ENCODE data around the gene TTC28.

The TTC28 gene

GRCh38 chr22:27995801-27996528 is 683.7 kb downstream of the TTC28 start:
- DNase-seq = no peak

DNA sequence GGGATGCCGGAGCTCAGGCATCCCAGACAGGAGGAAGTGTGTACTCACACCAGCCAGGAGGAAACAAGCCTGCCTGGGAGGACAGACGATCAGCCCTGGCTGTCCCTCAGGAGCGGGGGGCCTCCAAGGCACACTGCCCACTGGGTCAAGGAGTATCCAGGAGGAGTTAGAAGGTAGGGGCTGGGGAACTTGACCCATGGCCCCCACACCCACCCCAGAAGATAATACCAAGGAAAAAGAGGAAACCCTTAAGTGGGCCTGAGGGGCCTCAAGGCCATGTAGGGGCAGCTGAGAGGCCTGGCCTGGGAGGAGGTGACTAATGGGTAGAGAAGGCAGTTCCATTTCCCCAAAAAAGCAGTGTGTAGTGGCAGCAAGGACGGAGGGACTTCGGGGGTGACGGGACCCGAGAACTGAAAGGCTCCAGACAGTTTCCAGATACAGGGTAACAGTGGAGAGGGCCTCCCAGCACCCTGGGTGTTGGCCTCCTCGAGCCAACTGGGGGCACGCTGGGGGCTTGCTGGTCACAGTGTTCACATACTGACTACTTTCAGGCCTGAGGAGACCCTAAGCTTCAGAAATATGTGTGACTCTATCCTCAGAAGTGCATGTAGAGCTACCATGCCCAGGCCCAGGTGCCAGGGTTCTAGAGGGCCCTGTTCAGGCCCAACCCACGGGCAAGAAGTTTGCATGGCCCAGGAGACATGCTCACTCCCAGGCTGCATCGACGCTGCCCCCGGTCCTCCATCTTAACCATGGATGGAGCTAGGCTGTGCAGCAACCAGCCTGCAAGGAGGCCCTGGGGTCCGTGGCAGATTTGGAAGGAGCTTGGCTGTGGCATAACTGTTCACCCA is 684.9 kb downstream of the TTC28 start:
- DNase-seq = no peak

- no peak for DNase-seq
These were observed 685.8 kb downstream of the TTC28 start for GRCh38 chr22:27993774-27994350.

DNA sequence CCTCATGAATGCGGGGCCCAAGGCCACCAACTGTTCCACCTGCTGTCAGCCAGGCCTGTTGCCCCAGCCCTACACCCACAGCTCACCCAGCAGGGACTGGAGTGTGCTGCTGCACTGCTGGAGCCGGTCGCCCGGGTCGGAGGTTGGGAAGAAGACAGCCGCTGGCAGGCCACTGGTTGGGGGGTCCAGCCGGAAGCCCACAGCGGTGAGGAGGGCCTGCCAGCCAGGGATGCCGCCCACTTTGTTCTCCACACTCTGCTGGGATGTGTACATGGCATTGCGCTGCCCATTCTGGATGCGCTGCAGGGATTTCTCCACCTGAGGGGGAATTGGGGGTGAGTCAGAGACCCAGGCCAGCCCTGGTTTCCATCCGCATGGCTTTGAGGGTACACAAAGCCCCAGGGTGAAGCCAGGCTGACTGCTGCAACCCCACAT is 686.4 kb downstream of the TTC28 start:
- DNase-seq = no peak

DNA sequence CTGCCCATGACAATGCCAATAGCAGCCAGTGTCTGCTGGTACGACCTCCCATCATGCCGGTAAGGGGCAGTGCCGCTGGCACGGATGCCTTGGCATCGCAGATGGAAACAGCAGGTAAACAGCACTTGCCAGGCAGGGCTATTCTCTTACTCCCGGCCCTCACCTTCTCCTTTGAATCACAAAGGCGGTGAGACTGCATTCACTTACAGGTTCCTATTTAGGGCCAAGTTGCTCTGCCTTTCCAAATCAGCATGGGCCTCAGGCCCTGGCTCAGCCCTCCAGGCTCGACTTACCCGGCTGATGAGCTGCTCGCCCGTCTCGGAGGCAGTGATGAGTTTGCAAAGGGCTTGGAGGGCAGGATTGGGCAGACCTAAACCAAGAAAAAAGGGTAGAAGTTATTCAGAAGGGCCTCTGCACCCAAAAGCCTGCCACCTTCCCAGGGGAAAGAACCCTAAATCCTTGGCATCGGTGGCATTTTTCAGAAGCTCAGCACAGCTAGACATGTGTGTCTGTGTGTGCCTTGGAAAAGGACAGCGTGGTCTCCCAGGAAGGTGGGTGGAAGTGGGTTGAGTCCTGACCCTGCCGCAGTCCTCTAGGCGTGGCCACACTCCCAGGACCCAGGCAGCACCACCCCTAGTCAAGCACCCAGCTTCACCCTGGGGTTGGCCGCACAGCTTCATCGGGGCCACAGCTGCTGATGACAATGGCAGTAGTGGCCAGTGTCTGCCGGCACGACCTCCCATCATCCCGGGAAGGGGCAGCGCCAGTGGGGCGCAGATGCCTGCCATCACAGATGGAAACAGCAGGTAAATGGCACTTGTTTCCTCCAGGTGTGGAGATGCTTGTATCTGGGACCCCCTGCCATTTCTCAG is 687.1 kb downstream of the TTC28 start:
- no peak for DNase-seq

GRCh38 chr22:27991586-27992293 is 687.9 kb downstream of the TTC28 start:
- DNase-seq = no peak

DNA sequence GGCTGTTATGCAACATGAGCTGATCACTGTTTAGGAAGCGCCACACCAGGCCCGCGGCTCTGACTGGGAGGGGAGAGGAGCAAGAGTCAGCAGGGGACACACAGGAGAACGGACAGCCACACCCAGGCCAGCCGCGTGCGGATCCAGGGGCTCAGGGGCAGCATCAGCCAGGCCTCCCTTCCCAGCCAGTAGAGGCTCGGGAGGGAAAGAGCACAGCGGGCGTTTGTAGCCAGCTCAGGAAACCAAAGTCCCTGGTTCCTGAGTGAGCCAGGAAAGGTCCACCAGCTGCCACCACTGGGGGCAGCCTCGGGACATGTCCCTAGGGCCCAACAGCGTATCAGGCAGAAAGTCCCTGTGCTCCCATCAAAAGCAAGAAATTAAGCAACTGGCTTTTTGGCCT is 688.8 kb downstream of the TTC28 start:
- no peak for DNase-seq

DNA sequence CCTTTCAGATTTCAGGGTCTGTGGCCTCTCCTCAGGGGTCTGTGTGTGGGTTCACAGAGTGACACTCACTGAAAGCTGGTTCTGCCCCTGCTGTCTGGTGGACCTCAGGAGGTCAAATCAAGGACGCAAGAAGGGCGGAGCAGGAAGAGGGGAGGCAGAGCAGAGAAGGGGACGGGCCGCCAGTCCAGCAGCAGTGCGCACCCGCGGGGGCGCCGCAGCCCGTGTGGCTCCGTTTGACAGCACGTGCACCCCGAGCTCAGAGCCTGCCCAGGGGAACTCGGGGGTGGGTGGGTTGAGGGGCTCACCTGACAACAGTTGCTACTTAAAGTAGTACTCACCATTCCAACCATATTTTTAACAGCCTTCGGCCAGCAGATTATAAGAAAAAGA is 689.2 kb downstream of the TTC28 start:
- DNase-seq = no peak

GRCh38 chr22:27989758-27990450 is 689.7 kb downstream of the TTC28 start:
- no peak for DNase-seq

DNA sequence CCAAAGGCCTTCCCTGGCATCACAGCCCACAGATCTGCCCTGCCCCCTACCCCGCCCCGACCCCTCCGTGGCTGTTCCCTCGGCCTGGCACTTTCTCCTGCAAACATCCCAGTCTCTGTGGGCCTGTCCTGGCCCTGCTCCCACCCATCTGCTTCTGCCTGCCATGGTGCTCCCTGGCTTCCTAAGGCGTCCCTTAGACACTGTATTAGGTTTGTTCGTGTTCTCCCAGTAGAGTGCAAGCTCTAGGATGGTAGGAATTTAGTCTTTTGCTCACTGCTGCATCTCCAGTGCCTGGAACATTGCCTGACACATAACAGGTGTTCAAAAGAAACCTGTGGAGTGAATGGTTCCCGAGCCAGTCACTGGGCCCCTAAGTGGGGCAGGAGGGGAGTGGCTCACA is 690.9 kb downstream of the TTC28 start:
- DNase-seq = no peak

GRCh38 chr22:27987557-27987956 is 692.1 kb downstream of the TTC28 start:
- no peak for DNase-seq

DNA sequence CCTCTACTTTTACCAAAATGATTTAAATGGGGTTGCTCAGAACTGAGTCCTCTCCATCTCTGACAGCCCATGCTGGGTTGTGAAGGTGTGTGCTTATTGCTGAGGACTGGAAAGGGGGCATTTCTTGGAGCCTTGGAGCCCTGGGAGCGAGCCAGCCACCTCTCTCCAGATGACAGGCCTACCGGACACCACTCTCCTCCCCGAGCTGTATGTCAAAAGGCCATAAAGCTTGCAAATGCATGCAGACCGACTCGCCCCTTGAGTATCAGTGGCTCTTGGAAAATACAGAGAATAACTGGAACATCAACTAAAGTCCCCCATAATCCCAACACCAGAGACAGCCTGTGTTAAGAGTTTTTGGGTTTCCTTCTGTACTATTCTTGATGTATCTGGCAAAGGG is 692.7 kb downstream of the TTC28 start:
- DNase-seq = no peak

- no peak for DNase-seq
These were observed 693.2 kb downstream of the TTC28 start for GRCh38 chr22:27986459-27986858.

DNA sequence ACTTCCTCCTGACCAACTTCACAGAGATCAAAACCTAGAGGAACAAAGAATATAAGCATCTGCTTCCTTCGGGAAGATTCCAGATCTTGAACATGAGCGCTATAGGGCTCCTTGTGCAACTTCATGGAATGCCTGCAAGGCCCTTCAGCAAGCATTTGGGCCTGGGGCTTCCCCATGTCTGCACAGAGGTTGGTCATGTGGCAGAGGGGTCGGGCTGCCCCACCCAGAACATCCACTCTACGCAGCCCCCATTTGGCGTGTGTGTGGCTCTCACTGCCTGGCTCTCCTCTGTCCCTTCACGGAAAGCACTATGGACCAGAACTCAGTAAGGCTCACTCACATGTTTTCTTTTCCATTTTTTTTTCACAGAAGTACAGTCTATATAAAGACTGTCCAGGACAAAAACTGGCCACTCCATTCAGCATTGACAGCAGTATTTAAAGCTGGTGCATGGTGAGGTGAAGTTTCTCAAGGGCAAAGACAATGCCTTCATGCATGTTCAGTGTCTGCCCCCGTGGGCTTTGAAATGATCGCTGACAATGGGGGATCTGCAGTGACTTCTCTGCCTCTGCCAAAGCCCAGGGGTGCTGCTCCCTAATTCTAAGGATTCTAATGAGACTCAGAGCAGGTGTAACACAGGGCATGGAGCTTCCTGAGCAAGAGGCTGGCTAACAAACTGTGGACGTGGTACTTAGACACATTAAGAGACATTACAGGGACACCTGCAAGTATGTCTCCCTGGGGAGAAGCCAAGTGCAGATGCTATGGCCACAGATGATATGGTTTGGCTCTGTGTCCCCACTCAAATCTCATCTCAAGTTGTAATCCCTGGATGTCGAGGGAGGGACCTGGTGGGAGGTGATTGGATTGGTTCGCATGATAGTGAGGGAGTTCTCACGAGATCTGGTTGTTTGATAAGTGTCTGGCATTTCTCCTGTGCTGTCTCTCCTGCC is 694.0 kb downstream of the TTC28 start:
- no peak for DNase-seq

DNA sequence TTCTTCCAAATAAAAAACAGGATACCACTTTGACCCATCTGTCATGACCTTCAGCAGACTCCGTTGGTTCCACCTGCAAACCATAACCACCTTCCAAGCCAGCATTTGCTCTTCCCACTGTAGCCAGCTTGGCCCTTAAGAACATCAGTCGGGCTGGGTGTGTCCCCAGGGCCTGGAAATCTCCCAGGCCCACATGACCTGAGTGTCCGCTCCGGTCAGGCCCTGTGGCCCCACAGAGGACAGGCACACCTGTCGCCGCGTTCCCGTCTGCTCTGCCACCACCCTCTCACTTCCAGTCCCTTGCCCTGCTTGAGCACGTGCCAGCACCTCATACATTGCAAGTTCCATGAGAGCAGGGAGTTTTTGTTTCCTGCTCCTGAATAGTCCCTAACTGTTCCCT is 694.9 kb downstream of the TTC28 start:
- DNase-seq = no peak

DNA sequence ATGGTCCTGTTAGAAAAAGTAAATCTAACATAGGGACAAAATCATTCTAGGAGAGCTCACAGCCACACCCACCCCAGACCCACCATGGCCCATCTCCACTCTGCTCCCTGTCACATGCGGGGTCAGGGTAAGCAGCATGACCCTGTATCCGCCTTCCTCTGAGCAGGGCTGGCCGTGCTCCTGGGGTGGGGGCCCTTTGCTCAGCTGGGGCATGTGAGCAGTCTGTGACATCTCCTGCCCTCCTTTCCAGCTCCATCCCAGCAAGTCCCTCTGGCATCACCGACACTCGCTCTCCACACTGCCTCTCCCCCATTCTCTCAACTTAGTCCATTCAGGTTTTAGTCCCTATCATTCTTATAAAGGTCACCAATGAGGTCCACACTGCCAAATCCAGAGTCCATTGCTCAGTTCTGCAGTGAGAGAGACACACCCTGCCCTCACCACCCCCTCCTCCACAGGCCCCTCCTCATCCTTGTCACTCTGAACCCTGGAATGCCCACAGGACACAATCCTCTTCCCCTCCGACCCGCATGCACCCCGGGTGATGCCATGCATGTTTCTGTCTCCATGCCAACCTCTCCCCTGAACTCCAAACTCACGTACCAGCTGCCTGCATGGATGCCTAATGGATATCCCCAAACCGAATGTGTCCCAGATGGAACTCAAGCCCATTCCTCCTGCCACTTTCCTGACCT is 695.5 kb downstream of the TTC28 start:
- DNase-seq = no peak

DNA sequence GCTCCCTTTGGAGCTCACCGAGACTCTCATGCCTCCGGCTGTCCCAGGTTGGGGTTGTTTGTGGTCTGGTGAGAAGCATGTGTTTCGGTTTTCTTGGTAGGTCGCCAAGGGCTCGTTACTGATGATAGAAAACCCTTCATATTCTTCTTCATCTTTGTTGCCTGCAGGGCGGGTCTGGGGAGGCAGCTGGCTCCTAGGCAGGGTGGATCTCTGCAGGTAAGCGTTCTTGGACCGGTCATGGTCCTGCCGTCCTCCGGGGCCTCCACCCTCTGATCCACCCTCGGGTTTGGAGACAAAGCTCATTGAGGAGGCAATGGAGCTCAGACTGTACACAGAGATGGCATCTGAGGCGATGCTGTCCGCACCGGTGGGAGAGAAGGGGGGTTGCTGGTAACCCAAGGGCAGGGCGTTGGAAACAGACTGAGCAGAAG is 696.3 kb downstream of the TTC28 start:
- no peak for DNase-seq

DNA sequence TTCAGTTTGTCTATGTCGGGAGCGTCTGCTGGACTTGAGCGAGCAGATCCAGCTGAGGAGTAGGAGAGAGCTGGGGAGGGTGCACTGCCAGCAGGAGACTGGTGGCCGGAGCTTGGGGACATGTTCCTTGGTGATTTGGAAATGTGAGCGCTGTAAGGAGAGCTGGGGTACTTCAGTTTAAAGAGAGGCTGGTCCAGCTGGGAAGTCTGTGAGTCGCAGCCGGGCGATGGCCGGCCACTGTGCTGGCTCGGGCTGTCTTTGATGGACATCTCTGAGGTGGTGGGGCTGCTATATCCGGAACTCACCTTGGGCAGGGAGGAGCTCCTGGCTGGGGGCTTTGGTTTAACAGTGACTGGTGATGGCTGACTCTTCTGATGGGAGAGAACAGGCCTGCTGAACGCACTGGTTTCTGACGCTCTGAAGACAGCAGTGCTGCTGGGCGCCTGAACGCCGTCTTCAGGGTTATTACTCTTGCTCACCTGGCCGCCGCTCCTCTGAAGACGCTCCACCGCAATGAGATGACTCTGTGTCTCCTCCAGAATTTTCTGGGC is 696.9 kb downstream of the TTC28 start:
- no peak for DNase-seq

GRCh38 chr22:27982106-27982505 is 697.5 kb downstream of the TTC28 start:
- DNase-seq = no peak

Measured in NCI-H1930 (cell line).